PC-9 (cell line): Measurements from ENCODE around the gene SPTA1. TPM values are rescaled to one million over a fixed set of nuclear protein-coding genes. Genes with fewer than 3 reads are reported as not detected.

Experiments
- BruUV-seq: library from RNA; stranded (reverse); fragments of 400-500 nt; replicated peaks from 2 replicates; lab custom pipeline; 2021; lab: Mats Ljungman, UMichigan
- CTCF ChIA-PET: fragments of 300-600 bp; sonication (Branson Sonifier 250); formaldehyde crosslinking; loops from one replicate; lab custom pipeline; 2022; ENCODE audit warnings: antibody characterized with exemption; lab: Charles Lee
- POLR2A ChIA-PET: fragments of 300-600 bp; sonication (Branson Sonifier 250); formaldehyde crosslinking; loops from one replicate; lab custom pipeline; 2022; ENCODE audit warnings: antibody characterized with exemption; ENCODE audit not compliant: unreplicated experiment; lab: Charles Lee
- DNase-seq, 2 experiments: peaks; one replicate each; pipeline versions ENCODE4 v3.0.0 to v3.0.0-alpha.2; 2015 to 2022; ENCODE audit warnings: mixed read lengths in 1 of 2
- H2AFZ ChIP-seq: fragments of 200-600 bp; sonication (generic); 2 replicates; pipeline ENCODE4 v1.8.1; 2017; ENCODE audit warnings: antibody characterized with exemption
- H3F3A ChIP-seq: fragments of 200-600 bp; sonication (generic); 2 replicates; pipeline ENCODE4 v1.8.1; 2017; ENCODE audit warnings: antibody characterized with exemption, mild to moderate bottlenecking, low read depth; ENCODE audit not compliant: insufficient read depth
- H3K27ac ChIP-seq: fragments of 200-600 bp; sonication (generic); 2 replicates; pipeline ENCODE4 v1.6.1; 2016; ENCODE audit warnings: mixed run types
- H3K27me3 ChIP-seq: fragments of 200-600 bp; sonication (generic); 2 replicates; pipeline ENCODE4 v1.6.1; 2016; ENCODE audit warnings: low read depth, mixed run types; ENCODE audit not compliant: insufficient read depth
- H3K36me3 ChIP-seq: fragments of 200-600 bp; sonication (generic); 2 replicates; pipeline ENCODE4 v1.6.1; 2016; ENCODE audit warnings: low read depth, mixed run types
- H3K4me1 ChIP-seq: fragments of 200-600 bp; sonication (generic); replicated peaks from 2 replicates; pipeline ENCODE4 v1.6.1; 2016; ENCODE audit warnings: mixed run types; ENCODE audit not compliant: insufficient read depth
- H3K4me2 ChIP-seq: fragments of 200-600 bp; sonication (generic); 2 replicates; pipeline ENCODE4 v1.6.1; 2017; ENCODE audit warnings: mixed run types
- H3K4me3 ChIP-seq: fragments of 200-600 bp; sonication (generic); 2 replicates; pipeline ENCODE4 v1.6.1; 2016; ENCODE audit warnings: mixed run types
- H3K79me2 ChIP-seq: fragments of 200-600 bp; sonication (generic); 2 replicates; pipeline ENCODE4 v1.6.1; 2017; ENCODE audit warnings: low read depth, mixed run types
- H3K9me2 ChIP-seq: fragments of 200-600 bp; sonication (generic); 2 replicates; pipeline ENCODE4 v1.8.1; 2017; ENCODE audit warnings: mild to moderate bottlenecking; ENCODE audit not compliant: insufficient read depth
- H3K9me3 ChIP-seq: fragments of 200-600 bp; sonication (generic); 2 replicates; pipeline ENCODE4 v1.8.1; 2016; ENCODE audit warnings: low read depth; ENCODE audit not compliant: insufficient read depth
- H4K20me1 ChIP-seq: fragments of 200-600 bp; sonication (generic); 2 replicates; pipeline ENCODE4 v1.8.1; 2017; ENCODE audit not compliant: insufficient read depth
- CTCF ChIP-seq: fragments of 200-600 bp; sonication (generic); conservative IDR thresholded peaks from 2 replicates; pipeline ENCODE4 v1.6.1; 2017; ENCODE audit warnings: mixed run types, antibody characterized with exemption, mild to moderate bottlenecking, moderate library complexity
- EZH2 ChIP-seq: fragments of 200-600 bp; sonication (generic); IDR thresholded peaks from 2 replicates; pipeline ENCODE4 v1.8.0; 2017; ENCODE audit warnings: antibody characterized with exemption, low read depth
- intact Hi-C: fragments of 100-400 bp; cut with micrococcal nuclease; formaldehyde crosslinking; loops from one replicate; pipeline ENCODE4 v1.10.0; 2022; ENCODE audit not compliant: unreplicated experiment
- total RNA-seq: library from RNA; stranded (reverse); gene quantifications from 2 replicates; pipeline ENCODE4 v1.2.3, GENCODE V29; 2021

SPTA1 gene
- total RNA-seq, 1 experiment from 2014 or later, result not detected

- TF ChIP-seq EZH2, result no peak
Measured at GRCh38 chr1:158724442-158724841, 37.9 kb upstream of the SPTA1 start.

GRCh38 chr1:158720620-158721019 lies 34.1 kb upstream of the SPTA1 start, which contains the start of gene OR6K3:
Gene OR6K3, minus strand, starts transcription at chr1:158720720. Its CDS starts 2,605 bp downstream, at chr1:158718115.
- no peaks in the 10 kb centered on the region for H3K27me3 ChIP-seq
- H2AFZ ChIP-seq, result no peak within 1 kb of the TSS
- H3K79me2 ChIP-seq, result no peaks in the 10 kb centered on the region
- no peaks in the 10 kb centered on the region for H3F3A ChIP-seq
- intact Hi-C loops, result no loop called here
- no peaks in the 10 kb centered on the region for H3K4me1 ChIP-seq
- H3K9me2 ChIP-seq, result no peaks in the 10 kb centered on the region
- ChIA-PET CTCF (no interaction called here), POLR2A (no interaction called here)
- H3K4me3 ChIP-seq, result no peak within 1 kb of the TSS
- DNase-seq, result no peak
- H3K36me3 ChIP-seq, result no peaks in the 10 kb centered on the region
- TF ChIP-seq CTCF (no peak), EZH2 (no peak)
- H3K9me3 ChIP-seq, result no peaks in the 10 kb centered on the region
- no TSS peak for BruUV-seq
- no peak within 1 kb of the TSS for H3K4me2 ChIP-seq
- H4K20me1 ChIP-seq, result no peaks in the 10 kb centered on the region
- no peak within 1 kb of the TSS for H3K27ac ChIP-seq

More at GRCh38 chr1:158724442-158724841, 37.9 kb upstream of the SPTA1 start:
- Histone ChIP-seq H3K36me3 (no peaks in the 10 kb centered on the region), H3K4me1 (no peaks in the 10 kb centered on the region), H3K79me2 (no peaks in the 10 kb centered on the region), H3K27me3 (no peaks in the 10 kb centered on the region), H3K4me2 (no peak overlapping the region), H4K20me1 (no peaks in the 10 kb centered on the region), H2AFZ (no peak overlapping the region), H3K4me3 (no peak overlapping the region), H3F3A (no peaks in the 10 kb centered on the region), H3K9me2 (no peaks in the 10 kb centered on the region), H3K9me3 (no peaks in the 10 kb centered on the region), H3K27ac (no peak overlapping the region)
- DNase-seq, result no peak
- no TSS peak for BruUV-seq
- POLR2A ChIA-PET, result no interaction called here
- CTCF ChIA-PET, result no interaction called here
- intact Hi-C loops, result no loop called here

GRCh38 chr1:158719664-158720063 lies 33.1 kb upstream of the SPTA1 start:
- intact Hi-C loops, result no loop called here
- H3K4me3 ChIP-seq, result no peak overlapping the region
- CTCF ChIA-PET, result no interaction called here

More at GRCh38 chr1:158719664-158720063, 33.1 kb upstream of the SPTA1 start:
- Histone ChIP-seq H3K36me3 (no peaks in the 10 kb centered on the region), H4K20me1 (no peaks in the 10 kb centered on the region), H2AFZ (no peak overlapping the region), H3K27me3 (no peaks in the 10 kb centered on the region), H3K9me3 (no peaks in the 10 kb centered on the region), H3F3A (no peaks in the 10 kb centered on the region), H3K79me2 (no peaks in the 10 kb centered on the region), H3K9me2 (no peaks in the 10 kb centered on the region), H3K4me2 (no peak overlapping the region), H3K27ac (no peak overlapping the region), H3K4me1 (no peaks in the 10 kb centered on the region)
- no TSS peak for BruUV-seq
- POLR2A ChIA-PET, result no interaction called here
- no peak for TF ChIP-seq CTCF
- TF ChIP-seq EZH2, result no peak
- DNase-seq, result no peak
